Mesothelial cell of epicardium (in vitro differentiated cells): Measurements from ENCODE around the gene NTHL1. TPM values are rescaled to one million over a fixed set of nuclear protein-coding genes. Genes with fewer than 3 reads are reported as not detected.

Source experiments
- DNase-seq, 2 experiments: peaks; one replicate each; pipeline ENCODE4 v3.0.0; 2021; ENCODE audit warnings: low spot score in 2 of 2; ENCODE audit not compliant: unreplicated experiment in 2 of 2
- H3K27ac Mint-ChIP-seq: 2 replicates; pipeline ENCODE4 v1.8.0; 2021; ENCODE audit warnings: mixed read lengths
- H3K27me3 Mint-ChIP-seq: 2 replicates; pipeline ENCODE4 v1.8.0; 2021; ENCODE audit warnings: low read depth, mixed read lengths
- H3K36me3 Mint-ChIP-seq: 2 replicates; pipeline ENCODE4 v1.8.0; 2021; ENCODE audit warnings: mixed read lengths
- H3K4me1 Mint-ChIP-seq: 2 replicates; pipeline ENCODE4 v1.8.0; 2021; ENCODE audit warnings: mixed read lengths
- H3K4me3 Mint-ChIP-seq: 2 replicates; pipeline ENCODE4 v1.8.0; 2021; ENCODE audit warnings: mild to moderate bottlenecking, moderate library complexity, mixed read lengths
- H3K9me3 Mint-ChIP-seq: 2 replicates; pipeline ENCODE4 v1.8.0; 2021; ENCODE audit warnings: mixed read lengths
- CTCF ChIP-seq: fragments of 200-600 bp; sonication (generic); IDR thresholded peaks from one replicate; pipeline ENCODE4 v1.5.0; 2021; ENCODE audit warnings: antibody characterized with exemption; ENCODE audit not compliant: unreplicated experiment
- total RNA-seq: library from RNA; stranded (reverse); gene quantifications from 3 replicates; pipeline ENCODE4 v1.2.1, GENCODE V29; 2021

NTHL1 gene
- total RNA-seq, 1 donor from 2014 or later: 29.7 TPM

GRCh38 chr16:2082983-2083364 lies 35.3 kb upstream of the NTHL1 start:
- H3K27ac Mint-ChIP-seq: peak overlapping the region; percentile 39

GRCh38 chr16:2082171-2082982 lies 34.7 kb upstream of the NTHL1 start:
- no peak for DNase-seq
- H3K36me3 Mint-ChIP-seq: peaks cover 7% of the 10 kb centered on the region
- H3K4me3 Mint-ChIP-seq: no peak overlapping the region
- H3K9me3 Mint-ChIP-seq: no peaks in the 10 kb centered on the region
- peak overlapping the region; percentile 50 for H3K27ac Mint-ChIP-seq
- peaks cover 4% of the 10 kb centered on the region for H3K4me1 Mint-ChIP-seq
- no peaks in the 10 kb centered on the region for H3K27me3 Mint-ChIP-seq
- TF ChIP-seq CTCF: no peak

More at GRCh38 chr16:2082983-2083364, 35.3 kb upstream of the NTHL1 start:
- H3K4me1 Mint-ChIP-seq: peaks cover 4% of the 10 kb centered on the region
- peaks cover 7% of the 10 kb centered on the region for H3K36me3 Mint-ChIP-seq
- H3K27me3 Mint-ChIP-seq: no peaks in the 10 kb centered on the region
- DNase-seq: no peak
- H3K4me3 Mint-ChIP-seq: no peak overlapping the region
- no peak for TF ChIP-seq CTCF
- H3K9me3 Mint-ChIP-seq: no peaks in the 10 kb centered on the region

- H3K27me3 Mint-ChIP-seq: no peaks in the 10 kb centered on the region
- no peak for TF ChIP-seq CTCF
- no peak overlapping the region for H3K27ac Mint-ChIP-seq
- H3K4me1 Mint-ChIP-seq: peaks cover 4% of the 10 kb centered on the region
- peaks cover 7% of the 10 kb centered on the region for H3K36me3 Mint-ChIP-seq
- no peak overlapping the region for H3K4me3 Mint-ChIP-seq
- no peak for DNase-seq
- H3K9me3 Mint-ChIP-seq: no peaks in the 10 kb centered on the region
Measured at GRCh38 chr16:2081201-2082084, 33.8 kb upstream of the NTHL1 start.

GRCh38 chr16:2079991-2080390 lies 32.4 kb upstream of the NTHL1 start:
- H3K9me3 Mint-ChIP-seq: no peaks in the 10 kb centered on the region
- peaks cover 4% of the 10 kb centered on the region for H3K4me1 Mint-ChIP-seq
- no peak overlapping the region for H3K27ac Mint-ChIP-seq
- no peak overlapping the region for H3K4me3 Mint-ChIP-seq
- no peaks in the 10 kb centered on the region for H3K27me3 Mint-ChIP-seq
- no peak for DNase-seq
- TF ChIP-seq CTCF: no peak
- H3K36me3 Mint-ChIP-seq: peaks cover 11% of the 10 kb centered on the region

- H3K4me1 Mint-ChIP-seq: peaks cover 4% of the 10 kb centered on the region
- no peak overlapping the region for H3K4me3 Mint-ChIP-seq
- H3K27me3 Mint-ChIP-seq: no peaks in the 10 kb centered on the region
- H3K9me3 Mint-ChIP-seq: no peaks in the 10 kb centered on the region
- H3K36me3 Mint-ChIP-seq: peaks cover 15% of the 10 kb centered on the region
- no peak for TF ChIP-seq CTCF
- DNase-seq: no peak
- no peak overlapping the region for H3K27ac Mint-ChIP-seq
Measured at GRCh38 chr16:2079311-2079800, 31.7 kb upstream of the NTHL1 start.
